ENCODE results near the gene GAL3ST1.
"Not testable (repeated sequence)": the region's sequence is repeated elsewhere in the genome, so short reads cannot be mapped to it uniquely, and the experiment has no call there.

Gene GAL3ST1

GRCh38 chr22:30553971-30554370, 20.5 kb downstream of the GAL3ST1 start:
- Histone ChIP-seq H3K27me3 (ENCODE audit: insufficient read depth, low read depth, severe bottlenecking) (no peaks in the 10 kb centered on the region), H3K36me3 (no peaks in the 10 kb centered on the region), H3K4me3 (ENCODE audit: low read depth, low read length) (no peak overlapping the region), H3K27ac (no peak overlapping the region), H3K9me3 (ENCODE audit: severe bottlenecking) (no peaks in the 10 kb centered on the region)
- TF ChIP-seq, protein P1, sequence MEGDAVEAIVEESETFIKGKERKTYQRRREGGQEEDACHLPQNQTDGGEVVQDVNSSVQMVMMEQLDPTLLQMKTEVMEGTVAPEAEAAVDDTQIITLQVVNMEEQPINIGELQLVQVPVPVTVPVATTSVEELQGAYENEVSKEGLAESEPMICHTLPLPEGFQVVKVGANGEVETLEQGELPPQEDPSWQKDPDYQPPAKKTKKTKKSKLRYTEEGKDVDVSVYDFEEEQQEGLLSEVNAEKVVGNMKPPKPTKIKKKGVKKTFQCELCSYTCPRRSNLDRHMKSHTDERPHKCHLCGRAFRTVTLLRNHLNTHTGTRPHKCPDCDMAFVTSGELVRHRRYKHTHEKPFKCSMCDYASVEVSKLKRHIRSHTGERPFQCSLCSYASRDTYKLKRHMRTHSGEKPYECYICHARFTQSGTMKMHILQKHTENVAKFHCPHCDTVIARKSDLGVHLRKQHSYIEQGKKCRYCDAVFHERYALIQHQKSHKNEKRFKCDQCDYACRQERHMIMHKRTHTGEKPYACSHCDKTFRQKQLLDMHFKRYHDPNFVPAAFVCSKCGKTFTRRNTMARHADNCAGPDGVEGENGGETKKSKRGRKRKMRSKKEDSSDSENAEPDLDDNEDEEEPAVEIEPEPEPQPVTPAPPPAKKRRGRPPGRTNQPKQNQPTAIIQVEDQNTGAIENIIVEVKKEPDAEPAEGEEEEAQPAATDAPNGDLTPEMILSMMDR (IDR thresholded peaks at IDR 0.05; ENCODE audit: low read depth, low read length), result no peak
- no peak for DNase-seq

GRCh38 chr22:30552719-30553118, 21.7 kb downstream of the GAL3ST1 start:
- Histone ChIP-seq H3K27ac (no peak overlapping the region), H3K4me3 (ENCODE audit: low read depth, low read length) (no peak overlapping the region), H3K36me3 (no peaks in the 10 kb centered on the region), H3K9me3 (ENCODE audit: severe bottlenecking) (no peaks in the 10 kb centered on the region), H3K27me3 (ENCODE audit: insufficient read depth, low read depth, severe bottlenecking) (no peaks in the 10 kb centered on the region)
- no peak for DNase-seq
- TF ChIP-seq, protein P1 (IDR thresholded peaks at IDR 0.05; ENCODE audit: low read depth, low read length), result no peak

GRCh38 chr22:30551813-30552212, 22.7 kb downstream of the GAL3ST1 start:
- not testable (repeated sequence) for H3K4me3 ChIP-seq (ENCODE audit: low read depth, low read length); H3K27ac ChIP-seq; DNase-seq; H3K36me3 ChIP-seq; H3K27me3 ChIP-seq (ENCODE audit: insufficient read depth, low read depth, severe bottlenecking); H3K9me3 ChIP-seq (ENCODE audit: severe bottlenecking)

DNA sequence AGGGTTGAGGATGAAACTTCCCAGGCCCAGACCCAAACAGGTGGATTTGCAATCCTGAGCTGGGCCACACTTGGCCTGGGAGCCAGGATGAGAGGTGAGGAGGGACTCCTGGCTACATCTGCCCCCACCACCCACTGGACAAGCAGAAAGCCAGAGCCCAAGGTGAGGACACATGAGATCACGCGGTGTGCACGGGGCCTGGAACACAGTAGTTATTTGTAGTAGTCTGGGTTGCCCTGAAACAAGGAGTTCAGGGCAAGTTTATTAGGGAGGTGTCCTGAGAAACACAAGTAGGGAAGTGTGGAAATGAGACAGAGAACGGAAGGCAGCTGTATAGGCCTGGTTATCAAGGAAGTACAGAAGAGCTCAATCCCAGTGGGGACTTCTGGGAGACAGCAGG, 27.3 kb downstream of the GAL3ST1 start:
- TF ChIP-seq, protein P1 (IDR thresholded peaks at IDR 0.05; ENCODE audit: low read depth, low read length), result no peak
- Histone ChIP-seq H3K9me3 (ENCODE audit: severe bottlenecking) (no peaks in the 10 kb centered on the region), H3K36me3 (no peaks in the 10 kb centered on the region), H3K27me3 (ENCODE audit: insufficient read depth, low read depth, severe bottlenecking) (no peaks in the 10 kb centered on the region), H3K4me3 (ENCODE audit: low read depth, low read length) (no peak overlapping the region), H3K27ac (no peak overlapping the region)
- no peak for DNase-seq

GRCh38 chr22:30546616-30547015, 27.8 kb downstream of the GAL3ST1 start, which contains the start of gene SEC14L6:
TSS of gene SEC14L6 (minus strand) at chr22:30546741. CDS start at chr22:30546682, 59 bp downstream.
- Histone ChIP-seq H3K9me3 (ENCODE audit: severe bottlenecking) (no peaks in the 10 kb centered on the region), H3K4me3 (ENCODE audit: low read depth, low read length) (no peak within 1 kb of the TSS), H3K36me3 (no peaks in the 10 kb centered on the region), H3K27ac (no peak within 1 kb of the TSS), H3K27me3 (ENCODE audit: insufficient read depth, low read depth, severe bottlenecking) (no peaks in the 10 kb centered on the region)
- TF ChIP-seq, protein P1 (IDR thresholded peaks at IDR 0.05; ENCODE audit: low read depth, low read length), result no peak
- DNase-seq, result no peak

DNA sequence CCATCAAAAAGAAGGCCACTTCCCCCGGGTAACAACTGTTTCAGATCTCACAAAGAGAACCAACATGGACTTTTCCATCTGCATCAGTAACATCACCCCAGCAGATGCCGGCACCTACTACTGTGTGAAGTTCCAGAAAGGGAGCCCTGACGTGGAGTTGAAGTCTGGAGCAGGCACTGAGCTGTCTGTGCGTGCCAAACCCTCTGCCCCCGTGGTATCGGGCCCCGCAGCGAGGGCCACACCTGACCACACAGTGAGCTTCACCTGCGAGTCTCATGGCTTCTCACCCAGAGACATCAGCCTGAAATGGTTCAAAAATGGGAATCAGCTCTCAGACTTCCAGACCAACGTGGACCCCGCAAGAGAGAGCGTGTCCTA, 31.7 kb downstream of the GAL3ST1 start:
- no peak overlapping the region for H3K27ac ChIP-seq
- DNase-seq, result no peak
- H3K27me3 ChIP-seq (ENCODE audit: insufficient read depth, low read depth, severe bottlenecking), result no peaks in the 10 kb centered on the region
- no peaks in the 10 kb centered on the region for H3K36me3 ChIP-seq
- H3K4me3 ChIP-seq (ENCODE audit: low read depth, low read length), result no peak overlapping the region
- no peaks in the 10 kb centered on the region for H3K9me3 ChIP-seq (ENCODE audit: severe bottlenecking)
- TF ChIP-seq, protein P1 (IDR thresholded peaks at IDR 0.05; ENCODE audit: low read depth, low read length), result no peak

All from WERI-Rb-1 (cell line).